ENCODE results near the gene SORCS2.

SORCS2 gene

GRCh38 chr4:7676398-7676922 lies 484.1 kb downstream of the SORCS2 start:
- H3K27ac ChIP-seq (ENCODE audit: low read depth, low read length, poor library complexity, severe bottlenecking), result no peak overlapping the region
- no peaks in the 10 kb centered on the region for H4K20me1 ChIP-seq (ENCODE audit: insufficient read depth, low read length)
- H3K4me2 ChIP-seq (ENCODE audit: low read length), result no peak overlapping the region
- H3K9ac ChIP-seq (ENCODE audit: low read length), result no peak overlapping the region
- no peaks in the 10 kb centered on the region for H3K36me3 ChIP-seq (ENCODE audit: insufficient read depth, low read length)
- H3K27me3 ChIP-seq (ENCODE audit: insufficient read depth, low read length), result no peaks in the 10 kb centered on the region
- no peaks in the 10 kb centered on the region for H3F3A ChIP-seq (ENCODE audit: insufficient read depth, low read length)
- H3K4me3 ChIP-seq (ENCODE audit: low read depth, low read length, poor library complexity, severe bottlenecking), result no peak overlapping the region
- H2AFZ ChIP-seq (ENCODE audit: low read length), result no peak overlapping the region
- H3K9me2 ChIP-seq (ENCODE audit: low read depth, low read length), result no peaks in the 10 kb centered on the region
- no peaks in the 10 kb centered on the region for H3K79me2 ChIP-seq (ENCODE audit: insufficient read depth, low read length)
- H3K9me3 ChIP-seq (ENCODE audit: low read length), result no peaks in the 10 kb centered on the region
- H3K4me1 ChIP-seq (ENCODE audit: insufficient read depth, low read length, severe bottlenecking), result no peaks in the 10 kb centered on the region
- TF ChIP-seq, protein P1, sequence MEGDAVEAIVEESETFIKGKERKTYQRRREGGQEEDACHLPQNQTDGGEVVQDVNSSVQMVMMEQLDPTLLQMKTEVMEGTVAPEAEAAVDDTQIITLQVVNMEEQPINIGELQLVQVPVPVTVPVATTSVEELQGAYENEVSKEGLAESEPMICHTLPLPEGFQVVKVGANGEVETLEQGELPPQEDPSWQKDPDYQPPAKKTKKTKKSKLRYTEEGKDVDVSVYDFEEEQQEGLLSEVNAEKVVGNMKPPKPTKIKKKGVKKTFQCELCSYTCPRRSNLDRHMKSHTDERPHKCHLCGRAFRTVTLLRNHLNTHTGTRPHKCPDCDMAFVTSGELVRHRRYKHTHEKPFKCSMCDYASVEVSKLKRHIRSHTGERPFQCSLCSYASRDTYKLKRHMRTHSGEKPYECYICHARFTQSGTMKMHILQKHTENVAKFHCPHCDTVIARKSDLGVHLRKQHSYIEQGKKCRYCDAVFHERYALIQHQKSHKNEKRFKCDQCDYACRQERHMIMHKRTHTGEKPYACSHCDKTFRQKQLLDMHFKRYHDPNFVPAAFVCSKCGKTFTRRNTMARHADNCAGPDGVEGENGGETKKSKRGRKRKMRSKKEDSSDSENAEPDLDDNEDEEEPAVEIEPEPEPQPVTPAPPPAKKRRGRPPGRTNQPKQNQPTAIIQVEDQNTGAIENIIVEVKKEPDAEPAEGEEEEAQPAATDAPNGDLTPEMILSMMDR (IDR thresholded peaks at IDR 0.05; ENCODE audit: low read length), result no peak
- TF ChIP-seq EZH2 (IDR thresholded peaks at IDR 0.05; ENCODE audit: borderline replicate concordance, low read length), result no peak

DNA sequence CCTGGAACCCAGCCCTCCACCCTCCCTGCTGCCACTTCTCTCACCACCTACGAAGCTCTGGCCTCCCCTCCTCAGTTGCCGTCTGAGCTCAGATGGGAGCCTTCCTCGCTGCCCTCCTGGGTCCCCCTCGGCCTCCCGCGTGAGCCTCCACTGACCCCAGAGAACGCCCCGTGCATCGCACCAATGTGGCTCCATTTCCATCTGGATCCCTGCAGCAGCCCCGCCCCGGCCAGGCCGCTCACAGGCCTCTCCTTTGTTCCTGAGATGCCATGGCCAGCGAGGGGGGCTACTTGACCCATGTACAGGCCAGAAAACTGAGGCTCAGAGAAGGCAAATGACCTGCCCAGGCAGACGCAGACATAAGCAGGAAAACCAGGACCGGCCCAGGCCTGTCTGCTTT lies 484.7 kb downstream of the SORCS2 start:
- Histone ChIP-seq H3K79me2 (ENCODE audit: insufficient read depth, low read length) (no peaks in the 10 kb centered on the region), H3K9ac (ENCODE audit: low read length) (no peak overlapping the region), H3K27ac (ENCODE audit: low read depth, low read length, poor library complexity, severe bottlenecking) (no peak overlapping the region), H2AFZ (ENCODE audit: low read length) (no peak overlapping the region), H3K9me2 (ENCODE audit: low read depth, low read length) (no peaks in the 10 kb centered on the region), H3K4me2 (ENCODE audit: low read length) (no peak overlapping the region), H3K4me3 (ENCODE audit: low read depth, low read length, poor library complexity, severe bottlenecking) (no peak overlapping the region), H3K27me3 (ENCODE audit: insufficient read depth, low read length) (no peaks in the 10 kb centered on the region), H3K9me3 (ENCODE audit: low read length) (no peaks in the 10 kb centered on the region), H3K36me3 (ENCODE audit: insufficient read depth, low read length) (no peaks in the 10 kb centered on the region), H3F3A (ENCODE audit: insufficient read depth, low read length) (no peaks in the 10 kb centered on the region), H3K4me1 (ENCODE audit: insufficient read depth, low read length, severe bottlenecking) (no peaks in the 10 kb centered on the region), H4K20me1 (ENCODE audit: insufficient read depth, low read length) (no peaks in the 10 kb centered on the region)
- TF ChIP-seq EZH2 (IDR thresholded peaks at IDR 0.05; ENCODE audit: borderline replicate concordance, low read length), result no peak
- TF ChIP-seq, protein P1 (IDR thresholded peaks at IDR 0.05; ENCODE audit: low read length), result no peak

- no peaks in the 10 kb centered on the region for H3K36me3 ChIP-seq (ENCODE audit: insufficient read depth, low read length)
- H3K4me1 ChIP-seq (ENCODE audit: insufficient read depth, low read length, severe bottlenecking), result no peaks in the 10 kb centered on the region
- H3K79me2 ChIP-seq (ENCODE audit: insufficient read depth, low read length), result no peaks in the 10 kb centered on the region
- no peak overlapping the region for H3K4me3 ChIP-seq (ENCODE audit: low read depth, low read length, poor library complexity, severe bottlenecking)
- TF ChIP-seq, protein P1 (IDR thresholded peaks at IDR 0.05; ENCODE audit: low read length), result no peak
- no peak for TF ChIP-seq EZH2 (IDR thresholded peaks at IDR 0.05; ENCODE audit: borderline replicate concordance, low read length)
- no peaks in the 10 kb centered on the region for H3F3A ChIP-seq (ENCODE audit: insufficient read depth, low read length)
- no peaks in the 10 kb centered on the region for H3K9me3 ChIP-seq (ENCODE audit: low read length)
- no peaks in the 10 kb centered on the region for H3K9me2 ChIP-seq (ENCODE audit: low read depth, low read length)
- H2AFZ ChIP-seq (ENCODE audit: low read length), result no peak overlapping the region
- no peak overlapping the region for H3K4me2 ChIP-seq (ENCODE audit: low read length)
- H4K20me1 ChIP-seq (ENCODE audit: insufficient read depth, low read length), result no peaks in the 10 kb centered on the region
- no peak overlapping the region for H3K27ac ChIP-seq (ENCODE audit: low read depth, low read length, poor library complexity, severe bottlenecking)
- H3K9ac ChIP-seq (ENCODE audit: low read length), result no peak overlapping the region
- no peaks in the 10 kb centered on the region for H3K27me3 ChIP-seq (ENCODE audit: insufficient read depth, low read length)
Measured at GRCh38 chr4:7677799-7678301, 485.5 kb downstream of the SORCS2 start.

Measured in OCI-LY1 (cell line).